WTC11 (cell line): ENCODE measurements around the gene APELA. TPM values are rescaled to one million over a fixed set of nuclear protein-coding genes. Genes with fewer than 3 reads are reported as not detected.

Experiments
- ATAC-seq: fragments of 200-7000 bp; cut with Tn5 transposase; 2 replicates; pipeline ENCODE4 v1.10.0; 2021; ENCODE audit warnings: mild to moderate bottlenecking, moderate library complexity
- Bru-seq: library from RNA; stranded (reverse); fragments of 400-500 nt; gene quantifications from one replicate; lab custom pipeline; 2021; lab: Mats Ljungman, UMichigan
- CTCF ChIA-PET: fragments of 300-600 bp; sonication (Branson Sonifier 250); formaldehyde crosslinking; loops from one replicate; lab custom pipeline; 2021; ENCODE audit warnings: antibody characterized with exemption; lab: Charles Lee
- POLR2A ChIA-PET: fragments of 350-600 bp; sonication (Branson Sonifier 250); formaldehyde crosslinking; loops from one replicate; lab custom pipeline; 2021; ENCODE audit warnings: antibody characterized with exemption; lab: Charles Lee
- DNase-seq: peaks from one replicate; pipeline ENCODE4 v3.0.0; 2021; ENCODE audit warnings: low spot score
- H3K27ac Mint-ChIP-seq: 2 replicates; pipeline ENCODE4 v1.8.0; 2021; ENCODE audit warnings: mixed read lengths
- H3K27me3 Mint-ChIP-seq: 2 replicates; pipeline ENCODE4 v1.8.0; 2021; ENCODE audit warnings: low read depth, mild to moderate bottlenecking, moderate library complexity, mixed read lengths
- H3K36me3 Mint-ChIP-seq: 2 replicates; pipeline ENCODE4 v1.8.0; 2021; ENCODE audit warnings: mixed read lengths
- H3K4me1 Mint-ChIP-seq: 2 replicates; pipeline ENCODE4 v1.8.0; 2022; ENCODE audit warnings: mixed read lengths
- H3K4me3 Mint-ChIP-seq: 2 replicates; pipeline ENCODE4 v1.8.0; 2021; ENCODE audit warnings: mild to moderate bottlenecking, moderate library complexity, mixed read lengths
- H3K9me3 Mint-ChIP-seq: 2 replicates; pipeline ENCODE4 v1.8.0; 2021; ENCODE audit warnings: mixed read lengths
- CREM ChIP-seq: sonication (generic); formaldehyde crosslinking; IDR thresholded peaks from 2 replicates; pipeline ENCODE4 v1.8.1; 2022; ENCODE audit warnings: mild to moderate bottlenecking, missing genetic modification reagents, moderate library complexity
- FOXJ3 ChIP-seq: sonication (generic); formaldehyde crosslinking; IDR thresholded peaks from 2 replicates; pipeline ENCODE4 v1.9.0; 2021; ENCODE audit warnings: missing genetic modification reagents, mild to moderate bottlenecking, borderline replicate concordance
- FOXK1 ChIP-seq: sonication (generic); formaldehyde crosslinking; IDR thresholded peaks from 2 replicates; pipeline ENCODE4 v1.8.0; 2022; ENCODE audit warnings: mild to moderate bottlenecking, moderate library complexity, missing genetic modification reagents
- GABPB1 ChIP-seq: sonication (generic); formaldehyde crosslinking; IDR thresholded peaks from 2 replicates; pipeline ENCODE4 v1.8.1; 2023; ENCODE audit warnings: mild to moderate bottlenecking, missing genetic modification reagents
- GRHL2 ChIP-seq: fragments of 250-450 bp; sonication (Bioruptor Pico); IDR thresholded peaks from 2 replicates; pipeline ENCODE4 v1.8.0; 2022; ENCODE audit warnings: mild to moderate bottlenecking, moderate library complexity; ENCODE audit not compliant: insufficient replicate concordance, severe bottlenecking
- MYBL2 ChIP-seq: sonication (generic); formaldehyde crosslinking; IDR thresholded peaks from 2 replicates; pipeline ENCODE4 v1.8.1; 2023; ENCODE audit warnings: mild to moderate bottlenecking, moderate library complexity, missing genetic modification reagents
- TEAD1 ChIP-seq: sonication (generic); formaldehyde crosslinking; IDR thresholded peaks from 2 replicates; pipeline ENCODE4 v1.8.0; 2022; ENCODE audit warnings: mild to moderate bottlenecking, missing genetic modification reagents
- ZNF138 ChIP-seq: sonication (generic); formaldehyde crosslinking; conservative IDR thresholded peaks from 2 replicates; pipeline ENCODE4 v1.8.1; 2022; ENCODE audit warnings: mild to moderate bottlenecking, moderate library complexity, missing genetic modification reagents
- ZNF232 ChIP-seq: sonication (generic); formaldehyde crosslinking; IDR thresholded peaks from 2 replicates; pipeline ENCODE4 v1.8.0; 2022; ENCODE audit warnings: mild to moderate bottlenecking, missing genetic modification reagents
- ZNF671 ChIP-seq: fragments of 250-450 bp; sonication (Bioruptor Pico); IDR thresholded peaks from 2 replicates; pipeline ENCODE4 v1.8.0; 2021; ENCODE audit warnings: mild to moderate bottlenecking
- long read RNA-seq, 3 experiments: library from RNA in 1 of 3; library from capped mRNA in 1 of 3; library from polyadenylated mRNA in 1 of 3; unstranded in 2 of 3; stranded (forward) in 1 of 3; transcript quantifications; one replicate each; pipeline ENCODE4 v2.0.0, GENCODE V29; 2021
- total RNA-seq: library from RNA; stranded (reverse); gene quantifications from 3 replicates; pipeline ENCODE4 v1.2.3, GENCODE V29; 2021
- TF ChIP-seq, protein P1 (sequence below): fragments of 250-450 bp; sonication (Bioruptor Pico); IDR thresholded peaks from 2 replicates; pipeline ENCODE4 v1.9.0; 2021; ENCODE audit warnings: mild to moderate bottlenecking
- TF ChIP-seq, protein P2 (sequence below): fragments of 250-450 bp; sonication (Bioruptor Pico); conservative IDR thresholded peaks from 2 replicates; pipeline ENCODE4 v1.9.0; 2021; ENCODE audit warnings: mild to moderate bottlenecking
- TF ChIP-seq, protein P3 (sequence below): sonication (generic); formaldehyde crosslinking; IDR thresholded peaks from 2 replicates; pipeline ENCODE4 v1.8.0; 2022; ENCODE audit warnings: mild to moderate bottlenecking, missing genetic modification reagents
- TF ChIP-seq, protein P4 (sequence below): sonication (generic); formaldehyde crosslinking; IDR thresholded peaks from 2 replicates; pipeline ENCODE4 v1.8.1; 2022; ENCODE audit warnings: missing genetic modification reagents, borderline replicate concordance
- TF ChIP-seq, protein P5 (sequence below): fragments of 250-450 bp; sonication (Bioruptor Pico); IDR thresholded peaks from 2 replicates; pipeline ENCODE4 v1.9.0; 2021; ENCODE audit warnings: mild to moderate bottlenecking, borderline replicate concordance
- TF ChIP-seq, protein P6 (sequence below): fragments of 250-450 bp; sonication (Bioruptor Pico); IDR thresholded peaks from 2 replicates; pipeline ENCODE4 v1.8.0; 2021; ENCODE audit warnings: mild to moderate bottlenecking
- TF ChIP-seq, protein P7 (sequence below): sonication (generic); formaldehyde crosslinking; IDR thresholded peaks from 2 replicates; pipeline ENCODE4 v1.8.1; 2023; ENCODE audit warnings: mild to moderate bottlenecking, missing genetic modification reagents

The APELA gene, protein sequence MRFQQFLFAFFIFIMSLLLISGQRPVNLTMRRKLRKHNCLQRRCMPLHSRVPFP
- total RNA-seq = 25.1 to 28.8 TPM (median 25.7 TPM) in 3 replicates
- Bru-seq, nascent RNA = percentile 95 among the genes with signal in this experiment
- long read RNA-seq, experiment 1, transcript APELA-202 (3 exons, 2,602 nt) = major isoform, 46 of 67 reads
- long read RNA-seq, experiment 1, transcript APELA-204 (2 exons, 551 nt) = minor isoform, 5 of 67 reads
- long read RNA-seq, experiment 1, partial matches to known transcripts = 2 of 67 reads
- long read RNA-seq, experiment 1, other reads (novel, unspliced or antisense) = 14 of 67 reads
- long read RNA-seq, experiment 2, transcript APELA-202 (3 exons, 2,602 nt) = major isoform, 21 of 41 reads
- long read RNA-seq, experiment 2, partial matches to known transcripts = 15 of 41 reads
- long read RNA-seq, experiment 2, other reads (novel, unspliced or antisense) = 1 of 41 reads
- long read RNA-seq, experiment 3, transcript APELA-202 (3 exons, 2,602 nt) = major isoform, 11 of 18 reads
- long read RNA-seq, experiment 3, partial matches to known transcripts = 0 of 18 reads
- long read RNA-seq, experiment 3, other reads (novel, unspliced or antisense) = 7 of 18 reads

DNA sequence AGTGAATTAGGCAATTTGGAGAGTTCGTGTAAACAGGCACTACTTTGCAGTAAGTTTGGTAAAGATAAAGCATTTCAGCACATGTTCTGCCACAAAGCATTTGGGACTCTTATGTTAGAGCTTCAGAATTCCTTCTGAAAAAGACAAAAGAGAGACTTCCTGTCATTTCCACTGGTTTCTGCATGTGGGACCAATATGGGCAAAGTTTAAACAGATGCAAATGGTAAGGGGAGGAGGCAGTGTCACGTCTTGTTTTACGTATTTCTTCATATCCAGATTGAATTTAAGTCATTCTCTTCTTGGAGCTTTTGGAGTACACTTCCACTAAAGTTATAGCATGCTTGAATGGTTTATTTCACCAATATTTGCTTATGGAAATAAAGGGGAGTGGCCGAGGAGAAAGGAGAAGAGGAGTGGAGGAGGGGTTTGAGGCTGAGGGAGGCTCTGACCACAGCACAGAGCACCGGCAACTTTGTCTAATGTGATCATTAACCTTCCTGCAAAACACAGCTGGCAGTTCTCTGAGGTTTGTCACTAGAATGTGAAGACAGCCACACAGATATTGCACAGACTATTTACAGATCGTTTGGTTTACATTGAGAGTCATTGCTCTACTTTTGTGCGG, at the start of gene APELA:
APELA (plus strand) TSS at position 479 of the 625 bp plus-strand sequence. CDS start 154 bp downstream, outside the sequence.
- ChIA-PET CTCF (interaction anchor here (1.3 to 1.5 kb wide), 2 partner anchors 59 to 77 kb away, joined by 3 to 5 read pairs; no protein-coding TSS in a partner anchor), POLR2A (no interaction called here)
- Mint-ChIP-seq H3K27me3 (no peaks in the 10 kb centered on the region), H3K9me3 (no peaks in the 10 kb centered on the region), H3K27ac (peak within 1 kb of the TSS; percentile 96), H3K4me1 (peaks cover 68% of the 10 kb centered on the region), H3K4me3 (peak within 1 kb of the TSS; percentile 94), H3K36me3 (0 out of 2 replicates have a peak, but pooled peaks cover 8% of the 10 kb centered on the region)
- peak; percentile 89 for ATAC-seq
- no peak for TF ChIP-seq MYBL2 (CRISPR knock-in tag)
- peak; percentile 44; the same call in 1 of the 2 replicates for TF ChIP-seq FOXK1 (CRISPR knock-in tag)
- TF ChIP-seq TEAD1 = 0 out of 2 replicates have a peak, but pooled peaks have one; percentile 17
- TF ChIP-seq FOXJ3 = no peak
- TF ChIP-seq, all 79 proteins: peak for 2
- no peak for DNase-seq

DNA sequence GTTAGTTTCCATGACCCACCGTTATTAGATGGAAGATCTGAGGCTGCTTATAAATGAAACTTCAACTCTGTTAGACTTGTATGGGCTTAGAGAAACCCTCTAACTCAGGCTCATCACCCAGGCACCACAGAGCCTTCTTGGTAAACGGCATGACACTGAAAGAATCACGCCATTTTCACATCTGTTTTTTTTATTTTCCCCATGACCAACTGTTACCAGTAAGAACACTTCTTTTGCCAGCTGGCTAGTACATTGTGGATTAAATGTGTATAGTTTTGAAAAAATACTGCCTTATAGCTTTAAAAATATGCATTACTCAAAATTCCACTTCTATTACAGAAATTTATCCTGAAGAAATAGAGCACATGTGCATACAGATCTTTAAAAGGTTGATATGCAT, 48.0 kb upstream of the APELA start:
- Mint-ChIP-seq H3K4me1 (peaks cover 19% of the 10 kb centered on the region), H3K4me3 (no peak overlapping the region), H3K9me3 (no peaks in the 10 kb centered on the region), H3K27ac (no peak overlapping the region), H3K27me3 (no peaks in the 10 kb centered on the region; the same call in 1 of the 2 replicates), H3K36me3 (no peaks in the 10 kb centered on the region)
- DNase-seq = no peak
- ATAC-seq = no peak
- POLR2A ChIA-PET = no interaction called here
- CTCF ChIA-PET = interaction anchor here (0.6 kb wide), 1 partner anchor 284 kb away, joined by 3 read pairs; the partner anchor contains the start of gene TMEM192
- no peak for TF ChIP-seq ZNF232 (CRISPR knock-in tag)
- TF ChIP-seq, protein P1, sequence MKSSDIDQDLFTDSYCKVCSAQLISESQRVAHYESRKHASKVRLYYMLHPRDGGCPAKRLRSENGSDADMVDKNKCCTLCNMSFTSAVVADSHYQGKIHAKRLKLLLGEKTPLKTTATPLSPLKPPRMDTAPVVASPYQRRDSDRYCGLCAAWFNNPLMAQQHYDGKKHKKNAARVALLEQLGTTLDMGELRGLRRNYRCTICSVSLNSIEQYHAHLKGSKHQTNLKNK (CRISPR knock-in tag) = no peak
- TF ChIP-seq, protein P2, sequence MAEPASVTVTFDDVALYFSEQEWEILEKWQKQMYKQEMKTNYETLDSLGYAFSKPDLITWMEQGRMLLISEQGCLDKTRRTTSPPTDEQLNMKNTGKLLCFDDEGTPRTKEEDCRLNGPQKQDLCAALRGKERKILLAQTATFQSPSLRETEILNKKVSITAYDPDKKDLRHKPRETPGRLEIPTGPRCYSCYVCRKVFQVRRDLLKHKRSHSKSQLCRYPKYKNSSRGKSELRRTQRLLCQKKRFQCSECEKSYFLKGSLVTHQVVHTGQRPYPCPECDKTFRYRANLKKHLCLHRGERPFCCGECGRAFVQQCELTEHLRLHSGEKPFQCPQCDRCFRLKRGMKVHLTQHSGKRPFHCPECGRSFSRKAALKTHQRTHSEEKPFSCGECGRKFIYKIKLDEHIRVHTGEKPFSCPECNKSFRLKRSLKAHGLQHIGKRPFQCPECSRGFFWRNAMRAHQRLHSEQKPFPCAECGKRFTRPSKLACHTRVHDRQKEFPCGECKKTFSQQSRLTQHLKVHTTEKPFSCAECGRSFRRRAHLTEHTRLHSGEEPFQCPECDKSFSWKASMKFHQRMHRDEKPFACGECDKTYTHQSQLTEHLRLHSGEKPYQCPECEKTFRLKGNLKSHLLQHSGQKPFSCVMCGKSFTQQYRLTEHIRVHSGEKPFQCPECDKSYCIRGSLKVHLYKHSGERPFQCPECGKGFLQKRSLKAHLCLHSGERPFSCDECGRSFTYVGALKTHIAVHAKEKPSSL (CRISPR knock-in tag) = no peak
- TF ChIP-seq GRHL2 (CRISPR knock-in tag) = no peak
- TF ChIP-seq, protein P3, sequence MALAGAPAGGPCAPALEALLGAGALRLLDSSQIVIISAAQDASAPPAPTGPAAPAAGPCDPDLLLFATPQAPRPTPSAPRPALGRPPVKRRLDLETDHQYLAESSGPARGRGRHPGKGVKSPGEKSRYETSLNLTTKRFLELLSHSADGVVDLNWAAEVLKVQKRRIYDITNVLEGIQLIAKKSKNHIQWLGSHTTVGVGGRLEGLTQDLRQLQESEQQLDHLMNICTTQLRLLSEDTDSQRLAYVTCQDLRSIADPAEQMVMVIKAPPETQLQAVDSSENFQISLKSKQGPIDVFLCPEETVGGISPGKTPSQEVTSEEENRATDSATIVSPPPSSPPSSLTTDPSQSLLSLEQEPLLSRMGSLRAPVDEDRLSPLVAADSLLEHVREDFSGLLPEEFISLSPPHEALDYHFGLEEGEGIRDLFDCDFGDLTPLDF = no peak
- TF ChIP-seq, protein P4, sequence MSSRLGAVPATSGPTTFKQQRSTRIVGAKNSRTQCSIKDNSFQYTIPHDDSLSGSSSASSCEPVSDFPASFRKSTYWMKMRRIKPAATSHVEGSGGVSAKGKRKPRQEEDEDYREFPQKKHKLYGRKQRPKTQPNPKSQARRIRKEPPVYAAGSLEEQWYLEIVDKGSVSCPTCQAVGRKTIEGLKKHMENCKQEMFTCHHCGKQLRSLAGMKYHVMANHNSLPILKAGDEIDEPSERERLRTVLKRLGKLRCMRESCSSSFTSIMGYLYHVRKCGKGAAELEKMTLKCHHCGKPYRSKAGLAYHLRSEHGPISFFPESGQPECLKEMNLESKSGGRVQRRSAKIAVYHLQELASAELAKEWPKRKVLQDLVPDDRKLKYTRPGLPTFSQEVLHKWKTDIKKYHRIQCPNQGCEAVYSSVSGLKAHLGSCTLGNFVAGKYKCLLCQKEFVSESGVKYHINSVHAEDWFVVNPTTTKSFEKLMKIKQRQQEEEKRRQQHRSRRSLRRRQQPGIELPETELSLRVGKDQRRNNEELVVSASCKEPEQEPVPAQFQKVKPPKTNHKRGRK (CRISPR knock-in tag) = no peak
- TF ChIP-seq, protein P5, sequence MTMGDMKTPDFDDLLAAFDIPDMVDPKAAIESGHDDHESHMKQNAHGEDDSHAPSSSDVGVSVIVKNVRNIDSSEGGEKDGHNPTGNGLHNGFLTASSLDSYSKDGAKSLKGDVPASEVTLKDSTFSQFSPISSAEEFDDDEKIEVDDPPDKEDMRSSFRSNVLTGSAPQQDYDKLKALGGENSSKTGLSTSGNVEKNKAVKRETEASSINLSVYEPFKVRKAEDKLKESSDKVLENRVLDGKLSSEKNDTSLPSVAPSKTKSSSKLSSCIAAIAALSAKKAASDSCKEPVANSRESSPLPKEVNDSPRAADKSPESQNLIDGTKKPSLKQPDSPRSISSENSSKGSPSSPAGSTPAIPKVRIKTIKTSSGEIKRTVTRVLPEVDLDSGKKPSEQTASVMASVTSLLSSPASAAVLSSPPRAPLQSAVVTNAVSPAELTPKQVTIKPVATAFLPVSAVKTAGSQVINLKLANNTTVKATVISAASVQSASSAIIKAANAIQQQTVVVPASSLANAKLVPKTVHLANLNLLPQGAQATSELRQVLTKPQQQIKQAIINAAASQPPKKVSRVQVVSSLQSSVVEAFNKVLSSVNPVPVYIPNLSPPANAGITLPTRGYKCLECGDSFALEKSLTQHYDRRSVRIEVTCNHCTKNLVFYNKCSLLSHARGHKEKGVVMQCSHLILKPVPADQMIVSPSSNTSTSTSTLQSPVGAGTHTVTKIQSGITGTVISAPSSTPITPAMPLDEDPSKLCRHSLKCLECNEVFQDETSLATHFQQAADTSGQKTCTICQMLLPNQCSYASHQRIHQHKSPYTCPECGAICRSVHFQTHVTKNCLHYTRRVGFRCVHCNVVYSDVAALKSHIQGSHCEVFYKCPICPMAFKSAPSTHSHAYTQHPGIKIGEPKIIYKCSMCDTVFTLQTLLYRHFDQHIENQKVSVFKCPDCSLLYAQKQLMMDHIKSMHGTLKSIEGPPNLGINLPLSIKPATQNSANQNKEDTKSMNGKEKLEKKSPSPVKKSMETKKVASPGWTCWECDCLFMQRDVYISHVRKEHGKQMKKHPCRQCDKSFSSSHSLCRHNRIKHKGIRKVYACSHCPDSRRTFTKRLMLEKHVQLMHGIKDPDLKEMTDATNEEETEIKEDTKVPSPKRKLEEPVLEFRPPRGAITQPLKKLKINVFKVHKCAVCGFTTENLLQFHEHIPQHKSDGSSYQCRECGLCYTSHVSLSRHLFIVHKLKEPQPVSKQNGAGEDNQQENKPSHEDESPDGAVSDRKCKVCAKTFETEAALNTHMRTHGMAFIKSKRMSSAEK (CRISPR knock-in tag) = no peak
- TF ChIP-seq ZNF138 (CRISPR knock-in tag) = no peak
- TF ChIP-seq ZNF671 (CRISPR knock-in tag) = no peak
- TF ChIP-seq, protein P6, sequence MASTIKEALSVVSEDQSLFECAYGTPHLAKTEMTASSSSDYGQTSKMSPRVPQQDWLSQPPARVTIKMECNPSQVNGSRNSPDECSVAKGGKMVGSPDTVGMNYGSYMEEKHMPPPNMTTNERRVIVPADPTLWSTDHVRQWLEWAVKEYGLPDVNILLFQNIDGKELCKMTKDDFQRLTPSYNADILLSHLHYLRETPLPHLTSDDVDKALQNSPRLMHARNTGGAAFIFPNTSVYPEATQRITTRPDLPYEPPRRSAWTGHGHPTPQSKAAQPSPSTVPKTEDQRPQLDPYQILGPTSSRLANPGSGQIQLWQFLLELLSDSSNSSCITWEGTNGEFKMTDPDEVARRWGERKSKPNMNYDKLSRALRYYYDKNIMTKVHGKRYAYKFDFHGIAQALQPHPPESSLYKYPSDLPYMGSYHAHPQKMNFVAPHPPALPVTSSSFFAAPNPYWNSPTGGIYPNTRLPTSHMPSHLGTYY (CRISPR knock-in tag) = no peak
- no peak for TF ChIP-seq CREM (CRISPR knock-in tag)
- TF ChIP-seq FOXJ3 = no peak
- TF ChIP-seq, protein P7, sequence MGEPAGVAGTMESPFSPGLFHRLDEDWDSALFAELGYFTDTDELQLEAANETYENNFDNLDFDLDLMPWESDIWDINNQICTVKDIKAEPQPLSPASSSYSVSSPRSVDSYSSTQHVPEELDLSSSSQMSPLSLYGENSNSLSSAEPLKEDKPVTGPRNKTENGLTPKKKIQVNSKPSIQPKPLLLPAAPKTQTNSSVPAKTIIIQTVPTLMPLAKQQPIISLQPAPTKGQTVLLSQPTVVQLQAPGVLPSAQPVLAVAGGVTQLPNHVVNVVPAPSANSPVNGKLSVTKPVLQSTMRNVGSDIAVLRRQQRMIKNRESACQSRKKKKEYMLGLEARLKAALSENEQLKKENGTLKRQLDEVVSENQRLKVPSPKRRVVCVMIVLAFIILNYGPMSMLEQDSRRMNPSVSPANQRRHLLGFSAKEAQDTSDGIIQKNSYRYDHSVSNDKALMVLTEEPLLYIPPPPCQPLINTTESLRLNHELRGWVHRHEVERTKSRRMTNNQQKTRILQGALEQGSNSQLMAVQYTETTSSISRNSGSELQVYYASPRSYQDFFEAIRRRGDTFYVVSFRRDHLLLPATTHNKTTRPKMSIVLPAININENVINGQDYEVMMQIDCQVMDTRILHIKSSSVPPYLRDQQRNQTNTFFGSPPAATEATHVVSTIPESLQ (CRISPR knock-in tag) = no peak
- no peak for TF ChIP-seq GABPB1 (CRISPR knock-in tag)
